Suppressor macrophage treated with lipopolysaccharide for 1 hour (primary cell): ENCODE measurements around the gene KRTAP5-2.
A peak's percentile ranks its signal among the peaks of the same experiment; 100 is the strongest.
"Not testable (repeated sequence)": the region's sequence is repeated elsewhere in the genome, so short reads cannot be mapped to it uniquely, and the experiment has no call there.

Experiments
- DNase-seq, 3 donors: peaks; one replicate each; pipeline ENCODE4 v3.0.0-alpha.2; 2020 to 2022

KRTAP5-2 gene

GRCh38 chr11:1628506-1629325, 30.6 kb upstream of the KRTAP5-2 start:
- DNase-seq: peak; percentile 54 to 76 (median 70)

- DNase-seq: no peak
These were observed 27.4 kb upstream of the KRTAP5-2 start for GRCh38 chr11:1625541-1625940.

GRCh38 chr11:1624621-1625020, 26.5 kb upstream of the KRTAP5-2 start:
- no peak for DNase-seq

GRCh38 chr11:1623716-1624115, 25.6 kb upstream of the KRTAP5-2 start:
- DNase-seq: no peak

GRCh38 chr11:1622086-1622485, 24.0 kb upstream of the KRTAP5-2 start, which contains the start of gene KRTAP5-4:
TSS of gene KRTAP5-4 (minus strand) at chr11:1622138. CDS start at chr11:1622093, 45 bp downstream.
- no peak for DNase-seq

GRCh38 chr11:1619449-1619848, 21.4 kb upstream of the KRTAP5-2 start:
- DNase-seq: peak; percentile 25 to 50 (median 37)

- DNase-seq: no peak
These were observed 20.1 kb upstream of the KRTAP5-2 start for GRCh38 chr11:1618231-1618630.

- DNase-seq: no peak
These were observed 10.3 kb upstream of the KRTAP5-2 start, which contains the start of gene KRTAP5-3 for GRCh38 chr11:1608363-1608762. TSS of gene KRTAP5-3 (minus strand) at chr11:1608463. CDS start at chr11:1608385, 78 bp downstream.

- not testable (repeated sequence) for DNase-seq
These were observed 9.8 kb upstream of the KRTAP5-2 start for GRCh38 chr11:1607901-1608300.

- not testable (repeated sequence) for DNase-seq
These were observed 9.2 kb upstream of the KRTAP5-2 start for GRCh38 chr11:1607156-1607845.

GRCh38 chr11:1605923-1606322, 7.8 kb upstream of the KRTAP5-2 start:
- not testable (repeated sequence) for DNase-seq

- DNase-seq: no peak
These were observed 6.6 kb upstream of the KRTAP5-2 start for GRCh38 chr11:1604711-1605110.

GRCh38 chr11:1604181-1604580, 6.1 kb upstream of the KRTAP5-2 start:
- DNase-seq: no peak

GRCh38 chr11:1603629-1604028, 5.5 kb upstream of the KRTAP5-2 start:
- DNase-seq: no peak

- DNase-seq: not testable (repeated sequence)
These were observed 3.6 kb upstream of the KRTAP5-2 start for GRCh38 chr11:1601663-1602062.

GRCh38 chr11:1600626-1601025, 2.5 kb upstream of the KRTAP5-2 start:
- DNase-seq: no peak

- DNase-seq: no peak
These were observed 722 bp upstream of the KRTAP5-2 start for GRCh38 chr11:1598816-1599215.

- not testable (repeated sequence) for DNase-seq
These were observed 312 bp upstream of the KRTAP5-2 start for GRCh38 chr11:1598406-1598805.

GRCh38 chr11:1597331-1597993, 632 bp downstream of the KRTAP5-2 start:
- no peak for DNase-seq

GRCh38 chr11:1596576-1597121, 1.4 kb downstream of the KRTAP5-2 start:
- not testable (repeated sequence) for DNase-seq

GRCh38 chr11:1595994-1596575, 2.0 kb downstream of the KRTAP5-2 start:
- not testable (repeated sequence) for DNase-seq

- no peak for DNase-seq
These were observed 5.5 kb downstream of the KRTAP5-2 start for GRCh38 chr11:1592628-1593027.

GRCh38 chr11:1589996-1590395, 8.1 kb downstream of the KRTAP5-2 start:
- DNase-seq: no peak
